HuH-7.5 (cell line): Measurements from ENCODE around the gene DTX4.

Source experiments
- DNase-seq: peaks from one replicate; pipeline ENCODE4 v3.0.0; 2011; ENCODE audit warnings: low spot score

Gene DTX4

DNA sequence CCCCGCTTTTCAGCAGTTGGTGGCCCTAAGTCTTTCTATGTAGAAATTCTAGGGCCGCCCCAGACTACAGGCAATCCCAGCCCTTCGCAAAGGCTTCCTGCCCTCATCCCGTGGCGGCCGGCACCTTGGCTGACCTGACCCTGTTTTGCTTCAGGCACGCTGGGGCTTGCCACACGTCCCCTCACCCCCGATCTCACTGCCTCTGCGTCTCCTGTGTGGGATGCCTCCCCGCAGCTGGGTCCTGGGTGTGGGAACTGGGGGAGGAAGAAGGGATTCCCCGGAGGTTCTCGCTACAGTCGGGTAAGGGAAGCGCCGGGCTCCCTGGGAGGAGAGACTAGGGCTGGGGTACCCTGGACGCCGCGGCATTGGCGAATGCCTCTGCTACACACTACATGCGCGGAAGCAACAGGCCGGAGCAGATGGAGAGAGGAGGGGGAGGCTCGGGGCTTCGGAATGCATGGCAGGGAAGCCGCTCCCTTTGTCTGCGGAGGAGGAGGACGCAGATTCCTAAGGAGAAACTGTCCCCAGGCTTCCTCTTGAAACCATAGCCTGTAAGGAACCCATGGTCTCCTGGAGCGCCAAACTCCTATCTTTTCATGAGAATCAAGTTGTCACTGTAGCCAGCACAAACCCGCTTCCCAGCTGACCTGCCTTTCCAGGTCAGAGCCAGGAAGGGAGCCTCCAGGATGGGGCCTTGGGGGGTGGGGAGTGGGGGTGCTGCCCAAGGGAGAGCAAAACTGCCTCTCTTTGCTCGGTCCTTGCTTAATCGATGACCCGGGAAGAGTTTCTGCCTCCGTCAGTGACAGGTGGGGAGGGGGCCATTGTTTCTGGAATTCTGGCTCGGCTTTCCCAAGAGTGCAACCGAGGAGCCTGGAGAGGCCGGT is 1.4 kb downstream of the DTX4 start:
- DNase-seq: no peak

DNA sequence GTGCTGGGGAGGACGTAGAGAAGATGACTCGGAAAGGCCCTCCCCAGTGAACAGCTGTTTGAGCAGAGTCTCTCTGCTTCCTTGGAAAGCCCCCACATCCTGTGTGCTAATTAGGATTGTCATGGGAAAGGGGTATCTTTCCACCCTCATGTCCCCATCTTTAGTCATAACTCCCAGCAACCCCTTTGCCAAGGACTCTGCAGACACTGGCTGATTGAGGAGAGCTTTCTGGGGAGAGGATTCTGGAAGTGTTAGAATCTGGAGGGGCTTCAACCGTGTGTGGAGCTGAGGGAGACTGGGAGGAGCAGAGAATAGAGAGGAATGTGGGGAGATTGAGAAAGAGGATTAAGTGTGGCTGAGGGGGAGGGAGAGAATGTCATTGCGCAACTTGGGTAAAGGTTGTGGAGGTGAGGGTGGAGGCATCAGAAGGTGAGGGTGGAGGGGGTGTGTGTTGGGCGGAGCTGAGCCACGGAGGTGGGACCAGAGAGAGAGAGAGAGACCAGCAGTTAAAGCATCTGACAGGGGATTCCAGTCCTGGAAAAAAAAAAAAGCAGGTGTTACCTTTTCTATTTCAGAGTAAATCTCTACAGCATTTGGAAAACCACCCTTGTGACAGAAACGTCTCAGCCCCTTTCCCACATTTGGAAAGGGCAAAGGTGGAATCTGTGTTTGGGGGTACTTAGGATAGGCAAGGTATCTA is 2.2 kb downstream of the DTX4 start:
- DNase-seq: peak; percentile 56

DNA sequence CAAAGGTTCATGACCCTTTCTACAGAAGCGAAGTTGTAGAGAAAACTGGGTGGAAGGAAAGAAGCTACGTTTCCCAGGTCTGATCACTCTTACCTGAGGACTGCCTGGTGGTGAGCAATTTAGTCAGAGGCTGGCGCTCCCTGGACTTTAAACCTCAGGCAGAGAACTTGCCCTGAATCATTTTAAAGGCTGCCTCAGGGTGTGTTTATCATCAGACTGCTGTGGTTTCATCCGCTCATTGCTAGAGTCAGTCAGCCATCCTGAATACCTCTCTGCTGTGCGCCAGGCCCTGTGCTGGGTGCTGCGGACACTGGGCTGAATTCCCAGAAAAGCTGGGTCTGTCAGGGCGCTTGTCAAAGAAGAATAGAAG is 2.7 kb downstream of the DTX4 start:
- no peak for DNase-seq

DNA sequence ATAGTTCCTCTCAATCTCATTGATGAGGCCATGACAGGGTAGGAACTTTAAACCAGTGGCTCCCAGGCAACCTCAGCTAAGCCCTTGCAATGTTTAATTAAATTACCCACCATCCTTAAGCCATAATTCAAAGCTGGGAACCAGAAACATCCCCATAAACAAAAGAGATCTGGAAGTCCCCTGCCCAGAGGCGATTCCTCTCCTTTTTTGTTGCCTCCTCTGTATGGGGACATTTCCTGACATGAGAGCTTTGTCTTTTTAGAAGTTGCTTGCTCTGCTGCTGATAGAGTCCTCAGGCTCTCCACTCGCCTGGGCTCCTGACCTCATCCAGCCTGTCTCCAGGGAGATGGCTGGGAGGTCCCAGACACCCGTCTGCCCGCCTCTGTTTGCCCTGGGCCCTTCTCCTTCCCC is 3.2 kb downstream of the DTX4 start:
- DNase-seq: no peak

DNA sequence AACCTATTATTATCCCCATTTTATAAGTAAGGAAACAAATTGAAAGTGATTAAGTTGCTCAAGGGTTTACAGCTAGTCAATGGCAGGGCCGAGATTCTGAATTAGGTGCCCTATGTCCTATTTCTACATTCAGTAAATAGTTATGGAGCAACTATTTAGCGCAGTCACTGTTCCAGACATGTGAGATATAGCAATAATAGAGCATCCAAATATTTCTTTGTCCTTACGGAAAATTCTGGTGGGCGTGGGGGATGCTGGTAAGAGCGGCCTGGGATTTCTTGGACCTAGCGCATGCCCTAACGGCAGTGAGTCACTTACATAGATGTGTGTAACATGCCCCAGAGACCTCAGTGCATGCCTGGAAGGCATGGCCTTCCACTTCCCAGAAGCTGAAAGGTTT is 4.4 kb downstream of the DTX4 start:
- no peak for DNase-seq

DNA sequence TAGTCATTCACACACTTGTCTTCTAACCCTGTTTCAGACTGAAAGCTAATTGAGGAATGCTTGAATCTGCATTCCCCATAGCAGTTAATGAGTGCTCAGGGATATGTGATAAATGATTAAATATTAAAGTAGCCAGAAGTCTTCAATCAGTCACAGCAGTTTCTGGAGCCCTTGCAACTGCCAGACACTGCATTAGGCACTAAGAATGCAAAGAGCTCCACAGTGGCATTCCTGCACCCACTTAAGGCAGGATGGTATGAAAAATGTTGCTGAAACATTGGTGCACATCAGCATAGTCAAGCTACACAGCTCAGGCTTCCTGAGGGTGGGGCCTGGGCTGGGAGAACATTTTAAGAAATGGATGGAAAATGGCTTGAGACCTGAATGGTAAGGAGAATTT is 6.5 kb downstream of the DTX4 start:
- DNase-seq: no peak

DNA sequence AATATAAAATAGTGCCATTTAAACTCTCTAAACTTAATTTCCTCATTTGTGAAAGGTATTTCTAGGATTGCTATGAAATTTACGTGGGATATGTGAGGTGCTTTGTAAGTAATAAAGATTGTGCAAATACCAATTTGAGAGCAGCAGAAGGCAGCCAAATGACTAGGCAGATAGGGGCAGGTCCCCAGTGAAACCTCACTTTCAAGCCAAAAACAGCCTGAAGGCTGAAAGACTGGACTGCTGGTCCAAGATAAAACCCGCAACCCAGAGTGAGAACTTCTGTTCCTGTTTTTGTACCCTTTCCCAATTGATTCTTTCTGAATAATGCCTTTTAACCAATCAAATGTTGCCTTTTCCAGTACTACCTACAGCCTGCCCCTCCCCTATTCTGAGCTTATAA is 7.2 kb downstream of the DTX4 start:
- DNase-seq: no peak

DNA sequence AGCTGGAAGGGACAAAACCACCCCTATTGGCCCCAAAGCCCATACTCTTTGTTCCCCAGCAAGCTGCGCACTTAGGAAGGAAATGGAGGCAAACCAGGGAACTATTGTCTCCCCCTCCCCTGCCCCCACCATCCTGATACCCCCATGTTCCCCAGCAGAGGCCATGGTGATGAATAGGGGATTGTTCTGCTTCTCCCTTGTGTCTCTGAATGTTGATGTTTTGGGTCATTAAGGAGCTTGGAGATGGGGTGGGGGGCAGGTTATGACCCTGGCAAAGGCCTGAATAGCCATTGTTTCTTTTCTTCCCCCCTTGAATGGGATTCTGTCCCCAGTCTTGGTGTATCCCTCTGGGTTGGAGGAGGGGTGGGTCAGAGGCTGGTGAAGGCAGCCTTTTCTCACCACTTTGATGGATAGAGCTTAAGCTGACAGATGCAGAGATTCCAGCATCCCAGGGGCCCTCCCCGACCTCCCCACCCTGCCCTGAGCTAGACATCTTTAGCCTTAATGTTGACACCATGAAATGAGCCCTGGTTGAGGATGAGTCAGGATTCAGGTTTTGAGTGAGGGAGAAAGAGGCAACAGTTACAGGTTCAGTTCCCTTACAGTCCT is 8.3 kb downstream of the DTX4 start:
- no peak for DNase-seq

DNA sequence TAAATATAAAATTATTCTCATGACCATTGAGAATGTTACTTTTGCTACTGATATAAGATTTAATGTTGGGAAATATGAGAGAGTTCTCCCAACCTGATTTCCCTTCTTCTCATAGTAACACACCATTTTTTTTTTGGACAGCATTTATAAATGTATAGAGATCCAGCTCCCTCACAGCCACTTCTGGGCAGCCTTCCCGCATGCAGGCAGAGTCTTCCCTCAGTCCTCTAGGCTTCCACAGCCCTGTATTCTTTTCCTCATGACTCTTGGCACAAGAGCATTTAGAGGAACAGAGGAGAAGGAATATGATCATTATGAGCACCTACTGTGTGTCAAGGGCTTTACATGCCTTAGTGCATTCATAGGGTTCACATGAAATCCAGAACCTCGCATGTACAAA is 9.0 kb downstream of the DTX4 start:
- DNase-seq: no peak

DNA sequence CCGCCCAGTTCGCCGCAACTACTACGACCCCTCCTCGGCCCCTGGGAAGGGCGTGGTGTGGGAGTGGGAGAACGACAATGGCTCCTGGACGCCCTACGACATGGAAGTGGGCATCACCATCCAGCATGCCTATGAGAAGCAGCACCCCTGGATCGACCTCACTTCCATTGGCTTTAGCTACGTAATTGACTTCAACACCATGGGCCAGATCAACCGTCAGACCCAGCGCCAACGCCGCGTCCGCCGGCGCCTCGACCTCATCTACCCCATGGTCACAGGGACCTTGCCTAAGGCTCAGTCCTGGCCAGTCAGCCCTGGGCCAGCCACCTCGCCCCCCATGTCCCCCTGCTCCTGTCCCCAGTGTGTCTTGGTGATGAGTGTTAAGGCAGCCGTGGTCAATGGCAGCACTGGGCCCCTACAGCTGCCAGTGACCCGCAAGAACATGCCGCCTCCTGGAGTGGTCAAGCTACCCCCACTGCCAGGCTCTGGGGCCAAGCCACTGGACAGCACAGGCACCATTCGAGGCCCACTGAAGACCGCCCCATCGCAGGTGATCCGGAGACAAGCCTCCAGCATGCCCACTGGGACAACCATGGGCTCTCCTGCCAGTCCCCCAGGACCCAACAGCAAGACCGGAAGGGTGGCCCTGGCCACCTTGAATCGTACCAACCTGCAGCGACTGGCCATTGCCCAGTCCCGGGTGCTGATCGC is 10.0 kb downstream of the DTX4 start:
- DNase-seq: no peak

DNA sequence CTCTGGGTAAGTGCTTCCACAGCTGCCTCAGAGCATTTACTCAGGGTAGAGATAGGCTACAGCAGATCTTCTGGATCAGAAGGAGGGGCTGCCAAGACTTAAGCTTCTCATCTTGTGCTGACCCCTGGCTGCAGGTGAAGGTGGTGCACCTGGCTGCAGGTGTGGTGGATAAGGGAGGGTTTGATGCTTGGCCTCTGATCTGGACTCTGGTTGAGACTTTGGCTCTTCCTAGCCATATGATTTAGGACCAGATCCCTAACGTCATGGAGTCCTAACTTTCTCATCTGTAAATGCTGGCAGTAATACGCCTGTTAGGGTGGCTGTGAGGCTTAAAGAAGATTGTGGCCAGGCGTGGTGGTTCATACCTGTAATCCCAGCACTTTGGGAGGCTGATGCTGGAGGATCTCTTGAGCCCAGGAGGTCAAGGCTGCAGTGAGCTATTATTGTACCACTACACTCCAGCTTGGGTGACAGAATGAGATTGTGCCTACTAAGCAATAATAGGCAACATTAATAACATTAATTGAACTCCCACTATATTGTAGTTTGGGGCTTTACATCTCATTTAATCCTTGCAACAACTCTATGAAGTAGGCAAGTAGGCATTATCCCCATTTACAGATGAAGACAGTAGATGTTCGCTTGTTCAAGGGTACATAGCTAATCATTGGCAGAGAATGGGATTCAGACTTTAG is 10.7 kb downstream of the DTX4 start:
- no peak for DNase-seq

DNA sequence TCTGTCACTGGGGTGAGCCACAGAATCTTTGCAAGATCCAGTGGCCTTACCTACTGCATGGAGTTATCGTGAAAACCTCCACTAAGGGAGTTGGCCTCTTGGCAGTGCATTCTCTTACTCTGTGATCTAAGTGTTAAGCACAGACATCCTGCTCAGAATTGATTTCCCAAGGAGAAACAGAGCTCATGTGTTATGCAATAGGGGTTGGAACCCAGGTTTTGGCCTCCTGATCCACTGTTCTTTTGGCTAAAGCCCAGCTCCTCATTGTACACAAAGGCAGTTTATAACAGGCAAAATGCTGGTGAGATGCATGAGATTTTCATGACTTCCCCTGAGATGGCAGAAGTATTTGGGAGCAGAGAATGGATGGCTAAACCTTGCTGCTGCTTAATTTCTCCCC is 11.8 kb downstream of the DTX4 start:
- DNase-seq: no peak

DNA sequence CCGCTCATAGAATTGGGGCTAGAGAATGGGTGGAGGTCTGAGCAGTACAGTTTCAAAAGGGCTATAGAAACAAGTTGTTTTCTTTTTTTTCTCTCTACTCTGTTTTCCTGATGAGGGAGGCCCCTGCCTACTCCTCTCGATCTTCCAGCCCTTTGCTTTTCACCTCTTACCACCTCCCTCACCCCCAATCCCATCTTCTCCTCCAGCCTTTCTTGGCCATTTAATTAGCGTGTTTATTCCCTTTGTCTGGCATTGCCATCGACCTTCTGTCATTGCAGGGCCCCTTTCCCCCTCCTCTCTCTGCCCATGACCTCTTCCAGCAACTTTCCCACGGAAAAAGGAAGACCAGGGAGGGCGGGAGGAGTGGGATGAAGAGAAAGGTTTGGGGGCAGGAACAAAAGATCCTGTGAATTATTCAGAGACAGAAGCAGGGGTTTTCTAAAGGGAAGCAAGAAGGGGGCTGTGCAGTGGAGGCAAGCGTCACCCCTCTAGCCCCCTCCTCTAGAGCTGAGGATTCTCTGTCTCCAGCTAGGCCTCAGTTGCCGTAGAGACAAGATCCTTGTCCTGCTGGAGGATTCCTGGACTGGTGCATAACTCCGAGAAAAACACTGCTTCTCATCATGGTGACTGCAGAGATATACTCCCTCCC is 12.9 kb downstream of the DTX4 start:
- no peak for DNase-seq

DNA sequence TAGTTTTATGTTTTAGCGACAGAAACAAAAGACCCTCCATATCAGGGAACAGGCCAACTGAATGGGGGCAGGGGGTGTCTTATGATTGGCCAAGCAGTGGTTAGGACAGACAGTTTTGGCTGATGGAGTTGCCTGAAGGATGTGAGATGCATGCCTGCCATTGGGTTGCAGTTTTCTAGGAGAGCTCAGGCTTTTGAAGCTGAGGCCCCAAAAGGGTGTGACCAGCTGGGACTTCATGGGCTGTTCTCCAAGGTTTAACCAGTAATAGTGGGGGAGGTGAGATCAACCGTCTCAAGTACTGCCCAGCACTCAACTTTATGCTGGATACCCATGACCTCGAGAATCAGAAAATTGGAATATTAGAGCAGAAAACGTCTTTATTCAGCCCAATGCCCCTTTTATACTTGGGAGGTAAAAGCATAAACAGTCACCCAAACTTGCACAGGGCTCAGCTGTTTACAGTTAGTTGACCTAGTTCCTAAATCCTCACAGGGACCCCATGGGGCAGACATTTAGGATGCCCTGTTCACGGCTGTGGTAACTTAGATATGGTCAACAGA is 13.5 kb downstream of the DTX4 start:
- no peak for DNase-seq

DNA sequence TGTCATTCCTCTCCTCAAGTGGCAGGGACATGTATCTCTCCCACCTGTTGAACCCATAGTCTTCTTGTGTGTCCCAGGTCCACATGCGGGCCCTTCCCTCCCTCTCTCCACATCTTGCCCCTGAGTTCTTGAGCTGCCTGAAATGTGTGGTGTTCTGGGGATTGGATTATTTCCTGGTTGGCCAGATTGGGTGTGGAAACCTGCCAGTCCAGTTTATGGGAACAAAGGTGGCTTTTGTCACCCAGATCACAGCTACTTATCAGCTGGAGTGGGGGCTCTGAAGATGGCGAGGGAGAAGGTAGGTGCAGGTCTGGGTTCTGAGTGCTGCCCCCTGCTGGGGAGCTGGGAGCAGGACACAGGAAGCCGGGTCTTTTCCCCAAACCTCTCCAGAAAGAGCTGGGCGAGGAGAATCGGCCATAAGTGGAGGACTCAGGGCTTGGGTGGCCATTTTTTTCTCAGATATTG is 14.2 kb downstream of the DTX4 start:
- peak; percentile 65 for DNase-seq

DNA sequence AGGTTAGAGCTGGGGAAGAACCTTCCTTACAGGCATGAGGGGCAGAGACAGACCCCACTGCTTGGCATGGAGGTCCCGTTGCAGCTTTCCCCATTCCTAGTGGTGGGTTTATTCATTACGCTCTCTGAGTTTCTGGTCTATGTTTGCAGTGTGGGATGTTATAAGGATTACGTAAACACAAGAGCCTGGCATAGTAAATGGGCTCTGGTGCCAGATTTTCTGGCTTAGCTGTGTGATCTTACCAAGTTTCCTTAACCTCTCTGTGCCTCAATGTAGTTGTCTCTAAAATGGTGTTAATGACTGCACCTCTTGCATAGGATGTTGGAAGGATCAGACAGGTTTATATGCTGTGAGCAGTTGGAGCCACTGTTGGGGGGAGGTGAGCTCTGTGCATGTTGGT is 15.1 kb downstream of the DTX4 start:
- no peak for DNase-seq

DNA sequence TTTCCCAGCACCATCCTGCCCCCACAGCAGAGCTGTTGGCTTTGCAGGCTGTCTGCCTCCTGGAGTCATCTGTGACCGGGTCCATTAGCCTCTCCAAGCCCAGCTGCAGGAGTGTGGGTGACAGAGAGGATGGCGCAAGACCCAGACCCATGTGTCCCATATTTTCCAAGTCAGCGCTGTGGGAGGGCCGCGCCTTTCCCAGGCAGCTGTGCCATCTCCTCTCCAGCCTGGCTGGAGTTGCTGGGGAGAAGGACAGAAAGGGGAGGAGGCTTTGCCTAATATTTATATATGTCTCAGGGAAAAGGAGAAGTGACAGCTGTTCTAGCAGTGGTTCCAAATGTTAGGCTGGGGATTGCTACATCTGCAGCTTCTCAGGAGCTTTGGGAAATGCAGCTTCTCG is 15.7 kb downstream of the DTX4 start:
- DNase-seq: no peak

DNA sequence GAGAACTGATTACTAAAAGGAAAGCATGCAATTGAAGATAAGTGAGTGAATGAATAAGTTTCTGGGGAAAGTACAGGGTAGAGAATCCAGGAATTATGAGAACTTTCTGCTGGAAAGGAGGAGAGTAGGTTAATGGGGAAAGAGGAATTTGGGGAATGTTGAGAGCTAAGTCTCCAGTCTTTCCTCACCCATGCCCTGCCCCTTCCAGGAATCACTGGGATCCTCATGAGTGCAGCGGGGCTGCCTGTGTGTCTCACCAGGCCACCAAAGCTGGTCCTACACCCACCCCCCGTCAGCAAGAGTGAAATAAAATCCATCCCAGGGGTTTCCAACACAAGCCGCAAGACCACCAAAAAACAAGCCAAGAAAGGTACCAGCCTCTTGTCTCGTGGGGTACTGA is 17.0 kb downstream of the DTX4 start:
- no peak for DNase-seq

DNA sequence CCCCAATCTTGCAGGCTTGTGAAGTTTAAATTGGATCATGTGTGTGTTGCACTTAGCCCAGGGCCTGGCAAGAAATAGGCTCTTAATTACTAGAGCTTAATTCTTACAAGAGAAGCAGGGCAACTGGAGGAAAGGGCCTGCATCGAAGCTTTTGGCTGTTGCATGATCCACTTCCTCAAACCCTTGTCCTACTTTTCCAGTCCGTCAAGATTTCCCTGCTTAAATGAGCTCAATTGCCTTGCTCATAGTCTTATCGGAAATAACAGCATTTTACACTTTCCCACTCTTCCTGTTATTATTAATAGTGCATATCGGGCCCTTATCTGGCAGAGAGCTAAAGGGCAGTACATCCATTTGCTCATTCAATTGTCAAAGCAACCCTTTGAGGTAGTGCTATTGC is 18.1 kb downstream of the DTX4 start:
- DNase-seq: no peak

DNA sequence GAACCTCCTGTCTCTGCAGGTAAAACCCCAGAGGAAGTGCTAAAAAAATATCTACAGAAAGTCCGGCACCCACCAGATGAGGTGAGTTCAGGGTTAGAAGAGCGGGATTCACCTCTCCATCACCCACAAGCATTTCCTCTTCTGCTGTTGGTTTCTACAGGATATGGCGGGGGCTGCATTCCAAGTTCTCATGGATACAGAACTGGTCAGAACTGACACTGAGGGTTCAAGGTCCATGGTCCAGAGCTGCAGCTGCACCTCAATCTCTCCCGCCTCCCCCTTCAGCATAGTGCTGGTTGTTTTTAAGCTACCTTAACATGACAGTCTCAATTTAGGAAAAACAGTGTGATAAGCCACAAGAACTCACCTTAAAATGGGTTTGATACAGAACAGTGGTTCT is 19.2 kb downstream of the DTX4 start:
- DNase-seq: no peak

DNA sequence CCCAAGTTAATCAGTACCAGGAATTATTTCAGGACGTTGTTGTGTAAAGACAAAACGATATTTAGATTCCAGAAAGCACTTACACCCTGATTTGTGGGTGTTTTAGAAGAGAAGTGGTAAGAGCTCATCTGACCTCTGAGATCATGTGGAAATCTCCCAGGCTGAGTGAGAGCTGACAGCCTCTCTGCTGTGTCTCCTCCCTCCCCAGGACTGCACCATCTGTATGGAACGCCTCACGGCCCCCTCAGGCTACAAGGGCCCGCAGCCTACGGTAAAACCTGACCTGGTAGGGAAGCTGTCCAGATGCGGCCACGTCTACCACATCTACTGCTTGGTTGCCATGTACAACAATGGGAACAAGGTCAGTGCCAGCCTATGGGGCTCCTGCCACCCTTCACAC is 20.0 kb downstream of the DTX4 start:
- DNase-seq: no peak
